Osteocyte (in vitro differentiated cells): Measurements from ENCODE around the gene LPIN3. TPM values are rescaled to one million over a fixed set of nuclear protein-coding genes. Genes with fewer than 3 reads are reported as not detected.

ENCODE experiments used
- DNase-seq: peaks from one replicate; pipeline ENCODE4 v3.0.0; 2021; ENCODE audit warnings: mixed read lengths; ENCODE audit not compliant: unreplicated experiment; ENCODE audit errors: extremely low spot score
- H3K27ac Mint-ChIP-seq: one replicate; pipeline ENCODE4 v1.8.0; 2021; ENCODE audit warnings: mild to moderate bottlenecking, mixed read lengths; ENCODE audit not compliant: unreplicated experiment
- H3K27me3 Mint-ChIP-seq: one replicate; pipeline ENCODE4 v1.8.0; 2021; ENCODE audit warnings: mixed read lengths; ENCODE audit not compliant: unreplicated experiment
- H3K36me3 Mint-ChIP-seq: one replicate; pipeline ENCODE4 v1.8.0; 2021; ENCODE audit warnings: mixed read lengths; ENCODE audit not compliant: unreplicated experiment
- H3K4me1 Mint-ChIP-seq: one replicate; pipeline ENCODE4 v1.8.0; 2021; ENCODE audit warnings: mixed read lengths; ENCODE audit not compliant: unreplicated experiment
- H3K4me3 Mint-ChIP-seq: one replicate; pipeline ENCODE4 v1.8.0; 2021; ENCODE audit warnings: mild to moderate bottlenecking, moderate library complexity, mixed read lengths; ENCODE audit not compliant: unreplicated experiment
- H3K9me3 Mint-ChIP-seq: one replicate; pipeline ENCODE4 v1.8.0; 2021; ENCODE audit warnings: mixed read lengths; ENCODE audit not compliant: unreplicated experiment
- CTCF ChIP-seq: fragments of 200-600 bp; sonication (generic); IDR thresholded peaks from 2 replicates; pipeline ENCODE4 v1.5.0; 2021; ENCODE audit warnings: antibody characterized with exemption, mild to moderate bottlenecking, moderate library complexity
- total RNA-seq: library from RNA; stranded (reverse); gene quantifications from 2 replicates; pipeline ENCODE4 v1.2.1, GENCODE V29; 2021

Gene LPIN3
- total RNA-seq, 1 donor from 2014 or later: 2.9 TPM

- Mint-ChIP-seq H3K27me3 (peaks cover 21% of the 10 kb centered on the region), H3K27ac (no peak overlapping the region), H3K4me3 (no peak overlapping the region), H3K9me3 (no peaks in the 10 kb centered on the region), H3K36me3 (no peaks in the 10 kb centered on the region), H3K4me1 (peaks cover 9% of the 10 kb centered on the region)
- no peak for TF ChIP-seq CTCF
- no peak for DNase-seq
Observed at GRCh38 chr20:41364236-41364855, 23.7 kb downstream of the LPIN3 start.

DNA sequence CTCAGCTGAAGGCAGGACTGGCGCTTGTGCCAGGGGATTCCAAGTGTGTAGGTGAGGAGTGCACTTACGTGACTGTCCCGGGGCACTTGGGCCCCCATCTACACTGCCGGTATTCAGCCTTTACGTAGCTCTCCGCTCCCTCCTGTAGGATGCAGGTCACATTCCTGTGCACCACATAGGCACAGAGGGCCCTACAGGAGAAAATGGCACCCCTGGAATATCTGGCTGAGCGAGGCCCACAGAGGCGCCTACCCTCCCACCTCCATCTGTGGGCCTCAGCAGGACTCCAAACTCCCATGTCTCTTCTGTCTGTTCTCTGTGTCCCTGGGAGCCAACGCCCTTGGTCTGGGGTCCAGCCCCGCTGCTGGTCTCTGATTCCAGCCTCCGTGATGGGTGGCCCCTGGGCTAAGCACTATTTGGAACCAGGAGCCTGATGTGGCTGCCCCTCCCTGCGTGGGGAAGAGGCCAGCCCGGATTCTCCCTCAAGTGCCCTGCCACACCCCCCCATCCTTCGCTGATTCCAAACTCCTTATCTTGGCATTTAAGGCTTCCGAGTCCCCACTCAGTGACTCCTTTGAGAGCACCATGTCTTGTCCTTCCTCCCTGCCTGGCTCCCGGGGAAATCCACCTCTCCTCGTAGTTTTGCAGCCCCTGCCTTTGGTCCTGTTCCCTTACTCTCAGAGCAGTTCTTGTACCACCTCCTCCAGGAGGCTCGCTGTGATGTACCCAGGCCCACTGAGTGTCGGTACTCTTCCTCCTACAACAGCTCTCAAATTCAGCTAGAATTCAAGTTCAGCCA lies 24.5 kb downstream of the LPIN3 start:
- H3K4me3 Mint-ChIP-seq: no peak overlapping the region
- no peak for TF ChIP-seq CTCF
- peaks cover 22% of the 10 kb centered on the region for H3K27me3 Mint-ChIP-seq
- H3K27ac Mint-ChIP-seq: no peak overlapping the region
- H3K4me1 Mint-ChIP-seq: peaks cover 9% of the 10 kb centered on the region
- no peaks in the 10 kb centered on the region for H3K9me3 Mint-ChIP-seq
- no peak for DNase-seq
- no peaks in the 10 kb centered on the region for H3K36me3 Mint-ChIP-seq

DNA sequence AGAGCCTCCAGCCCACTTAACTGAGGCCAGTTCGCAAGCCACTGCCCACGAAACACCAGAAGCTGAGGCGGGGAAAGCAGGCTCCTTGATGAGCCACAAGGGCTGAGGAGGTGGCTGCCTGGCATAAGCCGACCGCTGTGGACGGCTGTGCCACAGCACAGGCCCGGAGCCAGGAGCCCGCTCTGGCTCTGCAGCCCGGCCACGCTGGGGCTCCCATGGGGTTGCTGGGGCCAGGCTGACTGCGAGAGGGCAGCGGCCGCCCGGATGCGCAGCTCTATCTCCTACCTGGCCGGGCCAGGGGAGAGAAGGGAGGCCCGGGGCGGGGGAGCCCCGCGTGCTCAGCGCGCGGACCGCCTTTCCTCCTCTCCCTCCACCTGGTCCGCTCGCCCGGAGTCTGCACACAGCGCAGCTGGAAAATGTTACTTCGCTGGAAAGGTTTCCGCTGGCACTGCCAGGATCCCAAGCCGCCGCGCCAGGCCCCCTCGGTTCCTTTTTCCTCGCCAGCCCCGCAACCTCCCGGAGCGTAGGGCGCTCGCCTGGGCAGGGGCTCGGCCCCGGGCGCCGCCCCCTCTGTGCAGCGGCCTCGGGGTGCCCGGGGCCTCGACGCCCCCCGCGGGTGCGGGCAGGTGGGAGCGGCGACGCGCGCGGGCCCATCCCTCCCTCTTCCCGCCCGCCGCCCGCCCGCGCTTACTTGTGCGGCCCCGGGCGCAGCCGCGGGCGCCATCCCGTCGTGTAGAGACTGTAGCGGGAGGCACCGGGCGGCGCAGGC lies 25.3 kb downstream of the LPIN3 start:
- Mint-ChIP-seq H3K27me3 (peaks cover 22% of the 10 kb centered on the region), H3K27ac (no peak overlapping the region), H3K4me1 (peaks cover 9% of the 10 kb centered on the region), H3K36me3 (no peaks in the 10 kb centered on the region), H3K4me3 (peak overlapping the region; percentile 44), H3K9me3 (peaks cover under 1% of the 10 kb centered on the region)
- TF ChIP-seq CTCF: no peak
- no peak for DNase-seq

DNA sequence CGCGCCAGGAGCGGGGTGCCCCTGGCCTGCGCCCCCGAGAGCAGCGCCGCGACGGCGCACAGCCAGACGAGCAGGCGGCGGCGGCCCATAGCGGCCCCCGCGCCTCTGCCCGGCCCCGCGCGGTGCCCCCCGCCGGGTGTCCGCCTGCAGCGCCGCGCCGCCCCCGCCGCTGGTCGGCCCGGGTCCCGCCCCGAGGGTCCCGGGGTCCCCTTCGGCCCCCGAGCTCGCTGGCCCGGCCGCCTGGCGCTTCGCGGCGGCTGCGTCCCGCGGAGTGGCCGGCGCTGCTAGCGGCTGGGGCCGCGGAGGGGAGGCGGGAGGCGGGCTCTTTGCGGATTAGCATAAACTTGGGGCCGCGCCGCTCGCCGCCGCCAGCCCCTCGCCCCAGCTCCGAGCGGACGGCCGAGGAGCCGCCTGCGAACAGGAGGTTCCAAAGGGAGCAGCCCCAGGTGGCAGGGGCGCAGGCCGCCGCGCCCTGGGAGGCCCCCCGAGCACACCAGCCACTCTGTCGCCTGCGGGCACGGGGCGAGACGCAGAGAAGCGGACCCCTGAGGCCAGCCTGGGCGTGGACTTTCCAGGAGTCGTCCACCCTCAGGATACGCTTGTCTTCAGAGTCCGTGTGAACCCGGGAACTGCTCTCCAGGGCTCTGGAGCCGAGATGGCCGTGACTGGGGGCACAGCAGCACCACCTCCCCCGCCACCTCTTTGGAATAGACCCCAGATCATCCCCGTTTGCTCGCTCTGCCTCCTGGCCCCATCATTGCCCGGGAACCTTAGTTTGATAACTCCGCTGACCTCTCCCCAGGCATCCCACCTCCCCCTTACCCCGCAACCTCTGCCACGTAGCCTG lies 26.1 kb downstream of the LPIN3 start, which contains the start of gene EMILIN3:
Gene EMILIN3 (minus strand): TSS at position 273 of the 847 bp plus-strand sequence. CDS start 184 bp downstream, at position 89.
- peaks cover 6% of the 10 kb centered on the region for H3K9me3 Mint-ChIP-seq
- peaks cover 22% of the 10 kb centered on the region for H3K27me3 Mint-ChIP-seq
- peak within 1 kb of the TSS; percentile 70 for H3K4me3 Mint-ChIP-seq
- peaks cover 2% of the 10 kb centered on the region for H3K36me3 Mint-ChIP-seq
- no peak for DNase-seq
- H3K4me1 Mint-ChIP-seq: peaks cover 9% of the 10 kb centered on the region
- no peak for TF ChIP-seq CTCF
- H3K27ac Mint-ChIP-seq: no peak within 1 kb of the TSS
